HEK293T (cell line): ENCODE results near the gene TRANK1.

ENCODE experiments used
- ARNT ChIP-seq: fragments of 450-650 bp; IDR thresholded peaks from 2 replicates; pipeline ENCODE4 v1.6.1; 2017; ENCODE audit warnings: mild to moderate bottlenecking
- BHLHE40 ChIP-seq: fragments of 450-650 bp; IDR thresholded peaks from 2 replicates; pipeline ENCODE4 v1.6.1; 2016; ENCODE audit warnings: mild to moderate bottlenecking, moderate library complexity, borderline replicate concordance
- FOXA1 ChIP-seq: fragments of 450-650 bp; IDR thresholded peaks from 2 replicates; pipeline ENCODE4 v1.6.1; 2016; ENCODE audit warnings: mild to moderate bottlenecking
- FOXK2 ChIP-seq: fragments of 450-650 bp; IDR thresholded peaks from 2 replicates; pipeline ENCODE4 v1.6.1; 2016; ENCODE audit warnings: mild to moderate bottlenecking
- FOXM1 ChIP-seq: fragments of 450-650 bp; IDR thresholded peaks from 2 replicates; pipeline ENCODE4 v1.6.1; 2017; ENCODE audit warnings: mild to moderate bottlenecking, borderline replicate concordance
- L3MBTL2 ChIP-seq: fragments of 450-650 bp; conservative IDR thresholded peaks from 2 replicates; pipeline ENCODE4 v1.6.1; 2016; ENCODE audit warnings: mild to moderate bottlenecking
- LEF1 ChIP-seq: fragments of 450-650 bp; IDR thresholded peaks from 2 replicates; pipeline ENCODE4 v1.6.1; 2017; ENCODE audit warnings: mild to moderate bottlenecking, borderline replicate concordance
- SP1 ChIP-seq: fragments of 450-650 bp; IDR thresholded peaks from 2 replicates; pipeline ENCODE4 v1.6.1; 2017
- SUZ12 ChIP-seq: fragments of 450-650 bp; IDR thresholded peaks from 2 replicates; pipeline ENCODE4 v1.6.1; 2016; ENCODE audit warnings: mild to moderate bottlenecking
- TARDBP ChIP-seq: fragments of 450-650 bp; IDR thresholded peaks from 2 replicates; pipeline ENCODE4 v1.6.1; 2016
- TF ChIP-seq, protein P1 (sequence below): fragments of 450-650 bp; IDR thresholded peaks from 2 replicates; pipeline ENCODE4 v1.6.1; 2016

- TF ChIP-seq FOXK2 (no peak), BHLHE40 (no peak), SP1 (no peak), TARDBP (no peak), SUZ12 (no peak), FOXM1 (no peak), LEF1 (no peak), L3MBTL2 (no peak), FOXA1 (no peak), ARNT (no peak)
- TF ChIP-seq, protein P1, sequence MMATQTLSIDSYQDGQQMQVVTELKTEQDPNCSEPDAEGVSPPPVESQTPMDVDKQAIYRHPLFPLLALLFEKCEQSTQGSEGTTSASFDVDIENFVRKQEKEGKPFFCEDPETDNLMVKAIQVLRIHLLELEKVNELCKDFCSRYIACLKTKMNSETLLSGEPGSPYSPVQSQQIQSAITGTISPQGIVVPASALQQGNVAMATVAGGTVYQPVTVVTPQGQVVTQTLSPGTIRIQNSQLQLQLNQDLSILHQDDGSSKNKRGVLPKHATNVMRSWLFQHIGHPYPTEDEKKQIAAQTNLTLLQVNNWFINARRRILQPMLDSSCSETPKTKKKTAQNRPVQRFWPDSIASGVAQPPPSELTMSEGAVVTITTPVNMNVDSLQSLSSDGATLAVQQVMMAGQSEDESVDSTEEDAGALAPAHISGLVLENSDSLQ = no peak
Measured at GRCh38 chr3:36903119-36903882, 41.6 kb downstream of the TRANK1 start.
